ENCODE results near the gene FOXL2. TPM values are rescaled to one million over a fixed set of nuclear protein-coding genes. Genes with fewer than 3 reads are reported as not detected.

FOXL2 gene
- total RNA-seq, 1 experiment from 2014 or later, result not detected

DNA sequence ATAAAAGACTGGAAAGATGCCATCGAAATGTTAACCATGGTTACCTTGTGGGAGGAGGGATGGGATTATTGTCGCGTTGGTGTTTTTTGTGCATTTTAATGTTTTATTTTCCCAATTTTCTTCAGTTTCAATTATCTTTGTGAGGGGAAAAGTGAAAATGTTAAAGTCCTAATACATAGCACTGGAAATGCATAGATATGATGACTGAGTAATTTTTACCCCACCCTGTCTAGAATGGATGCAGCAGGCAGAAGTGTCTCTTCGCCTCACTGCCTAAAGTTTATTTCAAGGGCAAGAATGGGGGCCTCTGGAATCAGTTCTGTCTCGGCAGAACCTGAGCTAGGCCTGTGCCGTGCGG, 11.5 kb downstream of the FOXL2 start:
- peaks cover 4% of the 10 kb centered on the region; the same call in 1 of the 2 replicates for H3K4me1 ChIP-seq (ENCODE audit: insufficient read depth, low read length)
- no TSS peak for BruUV-seq (replicated peaks)
- TF ChIP-seq, protein P1, sequence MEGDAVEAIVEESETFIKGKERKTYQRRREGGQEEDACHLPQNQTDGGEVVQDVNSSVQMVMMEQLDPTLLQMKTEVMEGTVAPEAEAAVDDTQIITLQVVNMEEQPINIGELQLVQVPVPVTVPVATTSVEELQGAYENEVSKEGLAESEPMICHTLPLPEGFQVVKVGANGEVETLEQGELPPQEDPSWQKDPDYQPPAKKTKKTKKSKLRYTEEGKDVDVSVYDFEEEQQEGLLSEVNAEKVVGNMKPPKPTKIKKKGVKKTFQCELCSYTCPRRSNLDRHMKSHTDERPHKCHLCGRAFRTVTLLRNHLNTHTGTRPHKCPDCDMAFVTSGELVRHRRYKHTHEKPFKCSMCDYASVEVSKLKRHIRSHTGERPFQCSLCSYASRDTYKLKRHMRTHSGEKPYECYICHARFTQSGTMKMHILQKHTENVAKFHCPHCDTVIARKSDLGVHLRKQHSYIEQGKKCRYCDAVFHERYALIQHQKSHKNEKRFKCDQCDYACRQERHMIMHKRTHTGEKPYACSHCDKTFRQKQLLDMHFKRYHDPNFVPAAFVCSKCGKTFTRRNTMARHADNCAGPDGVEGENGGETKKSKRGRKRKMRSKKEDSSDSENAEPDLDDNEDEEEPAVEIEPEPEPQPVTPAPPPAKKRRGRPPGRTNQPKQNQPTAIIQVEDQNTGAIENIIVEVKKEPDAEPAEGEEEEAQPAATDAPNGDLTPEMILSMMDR (conservative IDR thresholded peaks at IDR 0.05; ENCODE audit: low read depth, low read length), result no peak
- TF ChIP-seq EZH2phosphoT487 (IDR thresholded peaks at IDR 0.05; ENCODE audit: borderline replicate concordance, low read length) (no peak), EZH2 (IDR thresholded peaks at IDR 0.05; ENCODE audit: low read length, unreplicated experiment) (no peak)
- no peaks in the 10 kb centered on the region for H3K27me3 ChIP-seq (ENCODE audit: low read length)
- intact Hi-C loops (cut with micrococcal nuclease), result loop anchor here (5.0 to 10.0 kb wide), 2 partner anchors 99 to 392 kb away; no protein-coding TSS in a partner anchor
- ATAC-seq (no peak; the same call in 1 of the 2 replicates), DNase-seq (peak; percentile 4)
- ChIA-PET POLR2A (ENCODE audit: unreplicated experiment) (no interaction called here), CTCF (interaction anchor here (0.5 to 1.4 kb wide), 8 partner anchors 12 to 517 kb away, joined by 3 to 12 read pairs (median 4); partner anchors contain the start of gene CEP70)
- peak overlapping the region; percentile 84 for H3K4me2 ChIP-seq (ENCODE audit: low read length)
- H3K9me2 ChIP-seq (replicated peaks; ENCODE audit: low read length), result no peaks in the 10 kb centered on the region
- H3F3A ChIP-seq (ENCODE audit: low read length, unreplicated experiment), result no peaks in the 10 kb centered on the region
- H3K27ac ChIP-seq (ENCODE audit: low read length), result no peak overlapping the region
- peak overlapping the region; percentile 65 for H3K4me3 ChIP-seq (ENCODE audit: low read length)
- H2AFZ ChIP-seq (ENCODE audit: low read length), result peak overlapping the region; percentile 94
- H3K36me3 ChIP-seq (ENCODE audit: low read depth, low read length), result no peaks in the 10 kb centered on the region
- H3K9me3 ChIP-seq (ENCODE audit: low read length), result no peaks in the 10 kb centered on the region
- no peaks in the 10 kb centered on the region for H3K79me2 ChIP-seq (ENCODE audit: low read length)
- H3K9ac ChIP-seq (ENCODE audit: low read length), result no peak overlapping the region
- no peaks in the 10 kb centered on the region for H4K20me1 ChIP-seq (ENCODE audit: low read length)

DNA sequence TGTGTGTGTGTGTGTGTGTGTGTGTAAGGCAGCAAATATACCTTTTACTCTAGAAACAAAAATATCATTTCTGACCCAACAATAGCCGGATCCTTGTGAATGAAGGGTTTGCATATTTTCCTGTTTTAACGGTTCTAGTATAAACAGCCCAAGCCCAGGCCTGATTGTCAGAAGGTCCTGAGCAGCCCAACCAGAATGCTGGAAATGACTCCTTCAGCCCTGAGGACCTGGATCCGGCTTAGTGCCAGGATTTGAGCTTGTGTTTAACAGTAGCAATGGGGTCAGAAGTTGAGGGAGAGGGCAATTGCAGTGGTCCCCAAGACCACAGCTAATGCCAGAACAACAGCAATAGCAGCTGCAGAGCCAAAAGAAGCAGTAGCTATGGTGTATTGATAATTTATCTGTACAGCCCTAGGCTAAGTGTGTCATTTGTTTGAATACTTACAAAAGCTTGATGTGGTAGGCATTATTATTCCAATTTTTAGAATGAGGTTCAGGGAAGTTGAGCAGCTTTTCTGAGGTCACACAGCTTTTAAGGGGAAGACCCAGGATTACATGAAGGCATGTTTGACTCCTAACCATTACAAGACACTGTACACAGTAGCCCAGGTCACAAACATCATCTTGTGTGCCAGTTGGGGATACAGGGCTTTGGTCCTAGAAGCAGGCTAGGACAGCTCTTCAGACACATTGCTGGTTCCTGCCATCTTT, 12.8 kb downstream of the FOXL2 start:
- no peak overlapping the region for H3K27ac ChIP-seq (ENCODE audit: low read length)
- H3K4me3 ChIP-seq (ENCODE audit: low read length), result no peak overlapping the region
- no peak overlapping the region for H2AFZ ChIP-seq (ENCODE audit: low read length)
- H3K4me2 ChIP-seq (ENCODE audit: low read length), result no peak overlapping the region
- ATAC-seq (no peak), DNase-seq (no peak)
- H3K36me3 ChIP-seq (ENCODE audit: low read depth, low read length), result no peaks in the 10 kb centered on the region
- no peaks in the 10 kb centered on the region for H3K9me2 ChIP-seq (replicated peaks; ENCODE audit: low read length)
- H3K4me1 ChIP-seq (ENCODE audit: insufficient read depth, low read length), result peaks cover 4% of the 10 kb centered on the region; the same call in 1 of the 2 replicates
- H3K9ac ChIP-seq (ENCODE audit: low read length), result no peak overlapping the region
- H4K20me1 ChIP-seq (ENCODE audit: low read length), result no peaks in the 10 kb centered on the region
- no peaks in the 10 kb centered on the region for H3K79me2 ChIP-seq (ENCODE audit: low read length)
- no peak for TF ChIP-seq EZH2phosphoT487 (IDR thresholded peaks at IDR 0.05; ENCODE audit: borderline replicate concordance, low read length)
- TF ChIP-seq, protein P1 (conservative IDR thresholded peaks at IDR 0.05; ENCODE audit: low read depth, low read length), result no peak
- no peak for TF ChIP-seq EZH2 (IDR thresholded peaks at IDR 0.05; ENCODE audit: low read length, unreplicated experiment)
- CTCF ChIA-PET, result no interaction called here
- POLR2A ChIA-PET (ENCODE audit: unreplicated experiment), result no interaction called here
- H3F3A ChIP-seq (ENCODE audit: low read length, unreplicated experiment), result no peaks in the 10 kb centered on the region
- BruUV-seq (replicated peaks), result no TSS peak
- H3K9me3 ChIP-seq (ENCODE audit: low read length), result no peaks in the 10 kb centered on the region
- no peaks in the 10 kb centered on the region for H3K27me3 ChIP-seq (ENCODE audit: low read length)
- intact Hi-C loops (cut with micrococcal nuclease), result loop anchor here (10.0 kb wide), 1 partner anchor 101 kb away; no protein-coding TSS in a partner anchor

DNA sequence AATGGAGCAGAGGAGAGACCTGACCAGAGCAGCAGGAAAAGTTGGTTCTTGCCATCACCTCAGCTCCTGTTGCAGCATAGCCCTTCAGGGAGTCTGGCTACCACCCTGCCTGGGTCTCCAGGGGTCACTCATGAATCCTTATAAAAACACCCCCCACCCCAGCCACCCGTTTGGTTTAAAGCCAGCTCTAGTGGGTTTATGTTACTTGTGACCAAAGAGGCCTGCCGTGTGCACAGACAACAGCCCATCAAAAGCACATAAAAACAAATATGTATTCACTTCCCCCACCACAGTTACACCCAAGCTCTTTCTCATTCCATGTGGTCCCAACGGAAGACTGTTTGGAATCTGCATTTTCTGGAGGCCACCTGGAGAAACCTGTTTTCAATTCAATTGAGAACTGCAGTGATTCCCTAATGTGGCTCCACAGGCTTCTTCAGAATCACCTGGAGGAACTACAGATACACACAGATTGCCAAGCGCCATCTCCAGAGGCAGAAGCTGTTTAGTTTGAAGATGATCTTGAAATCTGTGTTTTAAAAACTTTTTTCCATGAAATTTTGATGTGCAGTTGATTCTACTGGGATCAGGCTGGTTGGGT, 13.8 kb downstream of the FOXL2 start:
- no peaks in the 10 kb centered on the region for H3K9me2 ChIP-seq (replicated peaks; ENCODE audit: low read length)
- no peaks in the 10 kb centered on the region for H3K79me2 ChIP-seq (ENCODE audit: low read length)
- intact Hi-C loops (cut with micrococcal nuclease), result loop anchor here (10.0 kb wide), 1 partner anchor 102 kb away; no protein-coding TSS in a partner anchor
- no peaks in the 10 kb centered on the region for H4K20me1 ChIP-seq (ENCODE audit: low read length)
- H3K9ac ChIP-seq (ENCODE audit: low read length), result no peak overlapping the region
- no TSS peak for BruUV-seq (replicated peaks)
- no peaks in the 10 kb centered on the region for H3K27me3 ChIP-seq (ENCODE audit: low read length)
- ATAC-seq (no peak), DNase-seq (no peak)
- CTCF ChIA-PET, result no interaction called here
- H3F3A ChIP-seq (ENCODE audit: low read length, unreplicated experiment), result no peaks in the 10 kb centered on the region
- H3K36me3 ChIP-seq (ENCODE audit: low read depth, low read length), result no peaks in the 10 kb centered on the region
- H2AFZ ChIP-seq (ENCODE audit: low read length), result no peak overlapping the region
- H3K4me3 ChIP-seq (ENCODE audit: low read length), result no peak overlapping the region
- no peak overlapping the region for H3K27ac ChIP-seq (ENCODE audit: low read length)
- POLR2A ChIA-PET (ENCODE audit: unreplicated experiment), result no interaction called here
- peaks cover 4% of the 10 kb centered on the region; the same call in 1 of the 2 replicates for H3K4me1 ChIP-seq (ENCODE audit: insufficient read depth, low read length)
- TF ChIP-seq, protein P1 (conservative IDR thresholded peaks at IDR 0.05; ENCODE audit: low read depth, low read length), result no peak
- TF ChIP-seq EZH2phosphoT487 (IDR thresholded peaks at IDR 0.05; ENCODE audit: borderline replicate concordance, low read length) (no peak), EZH2 (IDR thresholded peaks at IDR 0.05; ENCODE audit: low read length, unreplicated experiment) (no peak)
- H3K4me2 ChIP-seq (ENCODE audit: low read length), result no peak overlapping the region
- no peaks in the 10 kb centered on the region for H3K9me3 ChIP-seq (ENCODE audit: low read length)

All from PC-3 (cell line).